Keratinocyte (primary cell): ENCODE data around the gene KIAA1958. TPM values are rescaled to one million over a fixed set of nuclear protein-coding genes. Genes with fewer than 3 reads are reported as not detected.

Source experiments
- DNase-seq: peaks from one replicate; pipeline ENCODE4 v3.0.0-alpha.2; 2011; ENCODE audit warnings: low read depth, missing footprints, low spot score
- FAIRE-seq: peaks from 2 replicates; lab custom pipeline; 2011; peaks lifted over from hg19 to GRCh38; lab: Jason Lieb, UNC
- H2AFZ ChIP-seq: 2 replicates; pipeline ENCODE4 v1.6.0; 2012; ENCODE audit warnings: low read length, control low read depth, inconsistent platforms; ENCODE audit not compliant: control insufficient read depth
- H3K27ac ChIP-seq: 2 replicates; pipeline ENCODE4 v1.5.1; 2011; ENCODE audit warnings: low read length; ENCODE audit not compliant: control insufficient read depth, insufficient read depth
- H3K27me3 ChIP-seq: 3 replicates; pipeline ENCODE4 v1.6.0; 2011; ENCODE audit warnings: low read length; ENCODE audit not compliant: control insufficient read depth, insufficient read depth; ENCODE audit errors: extremely low read depth
- H3K36me3 ChIP-seq, 2 experiments: 2 replicates in 1 of 2; 3 replicates in 1 of 2; pipeline ENCODE4 v1.5.1; 2011; ENCODE audit warnings: low read length in 2 of 2, mild to moderate bottlenecking in 1 of 2; ENCODE audit not compliant: control insufficient read depth in 2 of 2, insufficient read depth in 2 of 2; ENCODE audit errors: extremely low read depth in 1 of 2
- H3K4me1 ChIP-seq: 3 replicates; pipeline ENCODE4 v1.5.1; 2011; ENCODE audit warnings: low read length; ENCODE audit not compliant: control insufficient read depth, insufficient read depth; ENCODE audit errors: extremely low read depth
- H3K4me2 ChIP-seq: 3 replicates; pipeline ENCODE4 v1.6.0; 2011; ENCODE audit warnings: low read depth, low read length; ENCODE audit not compliant: control insufficient read depth, insufficient read depth; ENCODE audit errors: extremely low read depth
- H3K4me3 ChIP-seq, 3 experiments: fragments of 200-600 bp in 1 of 3; sonication (generic) in 1 of 3; 2 replicates in 2 of 3; 3 replicates in 1 of 3; pipeline ENCODE4 v1.5.1; 2011 to 2016; ENCODE audit warnings: low read length in 3 of 3, mild to moderate bottlenecking in 3 of 3, control low read depth in 2 of 3, inconsistent platforms in 1 of 3, low read depth in 1 of 3, mixed read lengths in 1 of 3, mixed run types in 1 of 3, moderate library complexity in 1 of 3; ENCODE audit not compliant: control insufficient read depth in 2 of 3, insufficient read depth in 2 of 3; ENCODE audit errors: extremely low read depth in 1 of 3
- H3K79me2 ChIP-seq: 2 replicates; pipeline ENCODE4 v1.6.0; 2012; ENCODE audit warnings: low read length; ENCODE audit not compliant: control insufficient read depth, insufficient read depth
- H3K9ac ChIP-seq: 3 replicates; pipeline ENCODE4 v1.6.0; 2011; ENCODE audit warnings: low read length; ENCODE audit not compliant: control insufficient read depth, insufficient read depth; ENCODE audit errors: extremely low read depth
- H3K9me1 ChIP-seq: 3 replicates; pipeline ENCODE4 v1.6.0; 2011; ENCODE audit warnings: low read length; ENCODE audit not compliant: control insufficient read depth, insufficient read depth; ENCODE audit errors: extremely low read depth
- H3K9me3 ChIP-seq: 2 replicates; pipeline ENCODE4 v1.5.1; 2012; ENCODE audit warnings: low read depth, low read length; ENCODE audit not compliant: control insufficient read depth
- H4K20me1 ChIP-seq: 3 replicates; pipeline ENCODE4 v1.6.0; 2011; ENCODE audit warnings: low read length; ENCODE audit not compliant: control insufficient read depth, insufficient read depth; ENCODE audit errors: extremely low read depth
- CTCF ChIP-seq, 3 experiments: IDR thresholded peaks in 1 of 3; conservative IDR thresholded peaks in 1 of 3; optimal IDR thresholded peaks in 1 of 3; 2 replicates in 2 of 3; 3 replicates in 1 of 3; pipeline versions ENCODE3 to v1.5.1; 2011; ENCODE audit warnings: low read length in 3 of 3, mild to moderate bottlenecking in 3 of 3, moderate library complexity in 2 of 3, control low read depth in 1 of 3, inconsistent platforms in 1 of 3; ENCODE audit not compliant: insufficient read depth in 2 of 3; ENCODE audit errors: extremely low read depth in 1 of 3
- EZH2 ChIP-seq: IDR thresholded peaks from one replicate; pipeline ENCODE4 v1.6.1; 2012; ENCODE audit warnings: inconsistent platforms, mild to moderate bottlenecking, low read length, moderate library complexity
- dilution Hi-C: fragments of 300-500 bp; cut with MboI; formaldehyde crosslinking; loops from one replicate; pipeline ENCODE4 v1.7.0; 2020; ENCODE audit warnings: low sequenced_read_pairs; ENCODE audit not compliant: extremely low pct_ligation_motif_present
- polyA plus RNA-seq, 5 experiments: library from polyadenylated mRNA; depleted of rRNA in 3 of 5; stranded (reverse) in 3 of 5; stranded (forward) in 1 of 5; unstranded in 1 of 5; fragments of >200 nt; gene quantifications; 1 replicate in 1 of 5; 2 replicates in 3 of 5; 3 replicates in 1 of 5; pipeline versions ENCODE4 v1.2.1 to v1.2.3, GENCODE V29; 2011 to 2012; ENCODE audit warnings: missing spikeins in 2 of 5, low read depth in 1 of 5, low replicate concordance in 1 of 5

KIAA1958 gene
- polyA plus RNA-seq, 1 donor (not counting 4 experiments of a cell fraction or from before 2014, with no cell fraction given), result 0.84 TPM

- FAIRE-seq (no peak), DNase-seq (peak; percentile 75)
- dilution Hi-C loops, result no loop called here
- Histone ChIP-seq H3K4me1 (peaks cover 4% of the 10 kb centered on the region), H3K36me3 (no peaks in the 10 kb centered on the region), H2AFZ (peak within 1 kb of the TSS; percentile 99), H3K9ac (peak within 1 kb of the TSS; percentile 90), H3K9me3 (no peaks in the 10 kb centered on the region), H3K27ac (peak within 1 kb of the TSS; percentile 84), H3K9me1 (no peaks in the 10 kb centered on the region), H3K27me3 (no peaks in the 10 kb centered on the region), H3K4me2 (peak within 1 kb of the TSS; percentile 88), H3K79me2 (peaks cover 13% of the 10 kb centered on the region), H3K4me3 (peak within 1 kb of the TSS; percentile 90 to 96 (median 95)), H4K20me1 (no peaks in the 10 kb centered on the region)
- TF ChIP-seq EZH2 (no peak), CTCF (optimal IDR thresholded peaks at IDR 0.05 in 1 of 3, IDR thresholded peaks at IDR 0.05 in 1 of 3, conservative IDR thresholded peaks at IDR 0.05 in 1 of 3; ENCODE audit: extremely low read depth in 1 of 3, insufficient read depth in 2 of 3, low read length in 3 of 3) (peak in 1 of 3 experiments; percentile 56)
Measured at GRCh38 chr9:112717661-112718331, 231.2 kb downstream of the KIAA1958 start, which contains the start of gene INIP. TSS of gene INIP (minus strand) at chr9:112718117. CDS start at chr9:112716485, 1,632 bp downstream.

Other genes with a start within 250 kb of the KIAA1958 start
- gene PTBP3, start 153.2 kb upstream of the KIAA1958 start, polyA plus RNA-seq, result 43.7 to 83.3 TPM (median 51.0 TPM) in 3 replicates
- 15.7 to 27.6 TPM (median 25.0 TPM) in 3 replicates for gene HSDL2, start 106.7 kb upstream of the KIAA1958 start, polyA plus RNA-seq
- gene INIP, start 231.3 kb downstream of the KIAA1958 start, polyA plus RNA-seq, result 11.6 to 22.0 TPM (median 17.5 TPM) in 3 replicates